HepG2 (cell line): ENCODE measurements around the gene PRRT1. TPM values are rescaled to one million over a fixed set of nuclear protein-coding genes. Genes with fewer than 3 reads are reported as not detected.

ENCODE experiments used
- ATRX ChIP-seq: sonication (generic); formaldehyde crosslinking; IDR thresholded peaks from 2 replicates; pipeline ENCODE4 v1.4.0; 2020; ENCODE audit warnings: missing genetic modification reagents, borderline replicate concordance
- DDIT3 ChIP-seq: sonication (generic); formaldehyde crosslinking; IDR thresholded peaks from 2 replicates; pipeline ENCODE4 v1.4.0; 2020; ENCODE audit warnings: mild to moderate bottlenecking, missing genetic modification reagents
- GMEB1 ChIP-seq: sonication (generic); formaldehyde crosslinking; IDR thresholded peaks from 2 replicates; pipeline ENCODE4 v1.5.1; 2020; ENCODE audit warnings: missing genetic modification reagents, mild to moderate bottlenecking, borderline replicate concordance
- HMGA1 ChIP-seq: sonication (generic); formaldehyde crosslinking; conservative IDR thresholded peaks from 2 replicates; pipeline ENCODE4 v1.4.0; 2020; ENCODE audit warnings: missing genetic modification reagents
- MED13 ChIP-seq: sonication (generic); formaldehyde crosslinking; IDR thresholded peaks from 2 replicates; pipeline ENCODE4 v1.5.0; 2020; ENCODE audit warnings: missing genetic modification reagents
- MTERF4 ChIP-seq: sonication (generic); formaldehyde crosslinking; IDR thresholded peaks from 2 replicates; pipeline ENCODE4 v1.8.0; 2023; ENCODE audit warnings: mild to moderate bottlenecking, missing genetic modification reagents
- MXD1 ChIP-seq: sonication (generic); formaldehyde crosslinking; IDR thresholded peaks from 2 replicates; pipeline ENCODE4 v1.4.0; 2020; ENCODE audit warnings: mild to moderate bottlenecking, missing genetic modification reagents
- NCOA1 ChIP-seq: sonication (generic); formaldehyde crosslinking; IDR thresholded peaks from 2 replicates; pipeline ENCODE4 v1.9.0; 2021; ENCODE audit warnings: missing genetic modification reagents
- NFIC ChIP-seq: IDR thresholded peaks from 2 replicates; pipeline ENCODE4 v1.6.1; 2012; ENCODE audit warnings: mild to moderate bottlenecking, low read length, inconsistent platforms
- NR2F2 ChIP-seq: IDR thresholded peaks from 2 replicates; pipeline ENCODE4 v1.6.1; 2012; ENCODE audit warnings: low read depth, inconsistent platforms, borderline replicate concordance
- ZBTB34 ChIP-seq: sonication (generic); formaldehyde crosslinking; IDR thresholded peaks from 2 replicates; pipeline ENCODE4 v1.8.0; 2022; ENCODE audit warnings: mild to moderate bottlenecking, missing genetic modification reagents
- ZNF44 ChIP-seq: sonication (generic); formaldehyde crosslinking; IDR thresholded peaks from 2 replicates; pipeline ENCODE4 v1.5.1; 2020; ENCODE audit warnings: mild to moderate bottlenecking, missing genetic modification reagents
- ZNF441 ChIP-seq: sonication (generic); formaldehyde crosslinking; IDR thresholded peaks from 2 replicates; pipeline ENCODE4 v1.7.0; 2021; ENCODE audit warnings: missing genetic modification reagents, borderline replicate concordance
- ZNF703 ChIP-seq: sonication (generic); formaldehyde crosslinking; IDR thresholded peaks from 2 replicates; pipeline ENCODE4 v1.5.1; 2020; ENCODE audit warnings: missing genetic modification reagents, mild to moderate bottlenecking, moderate library complexity, borderline replicate concordance
- ZNF782 ChIP-seq: sonication (generic); formaldehyde crosslinking; IDR thresholded peaks from 2 replicates; pipeline ENCODE4 v1.4.0; 2020; ENCODE audit warnings: missing genetic modification reagents, mild to moderate bottlenecking, borderline replicate concordance
- polyA plus RNA-seq, 8 experiments: library from polyadenylated mRNA; depleted of rRNA in 3 of 8; stranded (reverse) in 7 of 8; unstranded in 1 of 8; fragments of >200 nt; fragmentation: Illumina TruSeq in 4 of 8; extraction: Trizol in 4 of 8; gene quantifications; 2 replicates each; pipeline versions ENCODE4 v1.2.1 to v1.2.3, GENCODE V29; 2011 to 2016; ENCODE audit warnings: low read depth in 4 of 8, missing spikeins in 1 of 8, mixed read lengths in 1 of 8; ENCODE audit not compliant: insufficient read depth in 1 of 8
- total RNA-seq, 5 experiments: library from RNA; depleted of rRNA; stranded (reverse); fragments of >200 nt; fragmentation: Illumina TruSeq; extraction: Trizol; gene quantifications; 2 replicates each; pipeline ENCODE4 v1.2.3, GENCODE V29; 2016; ENCODE audit warnings: low read depth in 1 of 5
- TF ChIP-seq, protein P1 (sequence below): sonication (generic); formaldehyde crosslinking; IDR thresholded peaks from 2 replicates; pipeline ENCODE4 v1.5.0; 2020; ENCODE audit warnings: missing genetic modification reagents, mild to moderate bottlenecking, borderline replicate concordance
- TF ChIP-seq, protein P2 (sequence below): fragments of 450-650 bp; IDR thresholded peaks from 2 replicates; pipeline ENCODE4 v1.6.1; 2017
- TF ChIP-seq, protein P3 (sequence below): sonication (generic); IDR thresholded peaks from 2 replicates; pipeline ENCODE4 v1.6.1; 2016; ENCODE audit warnings: low read depth, borderline replicate concordance

The PRRT1 gene
- total and polyA plus RNA-seq, 2 of the 13 experiments (the other 11 are each of a cell fraction or from before 2014, with no cell fraction given), result 0.64 to 1.4 TPM

DNA sequence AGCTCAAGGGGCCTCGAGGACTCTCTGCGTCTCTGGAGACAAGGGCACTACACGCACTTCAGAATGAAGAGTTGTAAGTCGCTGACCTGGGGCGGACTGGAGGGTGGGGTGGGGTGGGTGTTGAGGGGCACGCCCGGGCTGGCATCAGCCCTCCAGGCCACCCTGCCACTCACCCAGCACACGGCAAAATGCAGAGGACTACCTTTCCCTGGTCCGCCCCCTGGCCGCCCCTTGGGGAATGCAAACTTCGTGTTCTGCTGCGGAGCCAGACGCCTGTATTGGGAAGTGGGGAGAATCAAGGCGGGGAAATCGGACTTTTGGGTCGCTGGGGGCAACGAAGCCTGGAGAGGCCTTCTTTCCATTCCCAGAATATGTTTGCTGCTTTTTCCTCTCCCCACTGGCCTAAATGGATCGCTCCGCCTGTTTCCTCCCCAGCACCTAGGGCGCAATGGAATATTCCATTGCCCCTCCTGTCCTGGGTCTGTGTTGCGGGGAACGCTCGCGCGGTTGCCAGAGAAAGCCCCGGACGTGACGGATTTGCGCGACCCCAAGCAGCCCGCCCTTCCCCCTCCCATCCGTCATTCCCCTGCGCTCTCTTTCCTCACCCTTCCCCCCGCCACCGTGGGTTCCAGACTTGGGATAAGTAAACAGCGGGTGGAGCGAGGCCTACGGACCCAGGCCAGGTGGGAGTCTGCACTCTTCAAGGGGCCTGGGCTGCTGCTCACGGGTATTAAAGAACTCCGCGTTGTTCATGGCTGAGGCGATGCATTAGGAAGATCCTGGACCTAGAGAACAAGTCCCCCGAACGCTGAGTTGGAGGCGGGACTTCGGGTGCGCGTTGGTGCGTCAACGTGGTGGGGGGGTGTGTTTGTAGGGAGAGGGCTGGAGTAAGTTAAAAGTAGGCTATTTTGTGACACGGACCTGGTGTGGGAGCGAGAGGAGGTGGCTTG lies 2.1 kb upstream of the PRRT1 start, which contains the start of gene PPT2 (continued):
- TF ChIP-seq, protein P1, sequence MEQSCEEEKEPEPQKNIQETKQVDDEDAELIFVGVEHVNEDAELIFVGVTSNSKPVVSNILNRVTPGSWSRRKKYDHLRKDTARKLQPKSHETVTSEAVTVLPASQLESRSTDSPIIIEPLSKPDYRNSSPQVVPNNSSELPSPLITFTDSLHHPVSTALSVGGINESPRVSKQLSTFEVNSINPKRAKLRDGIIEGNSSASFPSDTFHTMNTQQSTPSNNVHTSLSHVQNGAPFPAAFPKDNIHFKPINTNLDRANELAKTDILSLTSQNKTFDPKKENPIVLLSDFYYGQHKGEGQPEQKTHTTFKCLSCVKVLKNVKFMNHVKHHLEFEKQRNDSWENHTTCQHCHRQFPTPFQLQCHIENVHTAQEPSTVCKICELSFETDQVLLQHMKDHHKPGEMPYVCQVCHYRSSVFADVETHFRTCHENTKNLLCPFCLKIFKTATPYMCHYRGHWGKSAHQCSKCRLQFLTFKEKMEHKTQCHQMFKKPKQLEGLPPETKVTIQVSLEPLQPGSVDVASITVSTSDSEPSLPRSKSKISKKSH (CRISPR knock-in tag), result peak; percentile 15; the same call in 1 of the 2 replicates
- no peak for TF ChIP-seq DDIT3 (CRISPR knock-in tag)
- TF ChIP-seq ZBTB34 (CRISPR knock-in tag), result 0 out of 2 replicates have a peak, but pooled peaks have one; percentile 50
- no peak for TF ChIP-seq HMGA1 (CRISPR knock-in tag)
- TF ChIP-seq GMEB1 (CRISPR knock-in tag), result peak; percentile 89
- no peak; the same call in 1 of the 2 replicates for TF ChIP-seq MXD1 (CRISPR knock-in tag)
- peak; percentile 81; the same call in 1 of the 2 replicates for TF ChIP-seq ZNF782
- 0 out of 2 replicates have a peak, but pooled peaks have one; percentile 12 for TF ChIP-seq MTERF4 (CRISPR knock-in tag)
- TF ChIP-seq ATRX (CRISPR knock-in tag), result 0 out of 2 replicates have a peak, but pooled peaks have one; percentile 61
- TF ChIP-seq MED13, result 0 out of 2 replicates have a peak, but pooled peaks have one; percentile 77
- TF ChIP-seq, protein P2, sequence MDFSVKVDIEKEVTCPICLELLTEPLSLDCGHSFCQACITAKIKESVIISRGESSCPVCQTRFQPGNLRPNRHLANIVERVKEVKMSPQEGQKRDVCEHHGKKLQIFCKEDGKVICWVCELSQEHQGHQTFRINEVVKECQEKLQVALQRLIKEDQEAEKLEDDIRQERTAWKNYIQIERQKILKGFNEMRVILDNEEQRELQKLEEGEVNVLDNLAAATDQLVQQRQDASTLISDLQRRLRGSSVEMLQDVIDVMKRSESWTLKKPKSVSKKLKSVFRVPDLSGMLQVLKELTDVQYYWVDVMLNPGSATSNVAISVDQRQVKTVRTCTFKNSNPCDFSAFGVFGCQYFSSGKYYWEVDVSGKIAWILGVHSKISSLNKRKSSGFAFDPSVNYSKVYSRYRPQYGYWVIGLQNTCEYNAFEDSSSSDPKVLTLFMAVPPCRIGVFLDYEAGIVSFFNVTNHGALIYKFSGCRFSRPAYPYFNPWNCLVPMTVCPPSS, result no peak
- no peak for TF ChIP-seq ZNF44
- TF ChIP-seq ZNF441, result peak; percentile 90
- TF ChIP-seq NR2F2, result no peak; the same call in 1 of the 2 replicates
- peak; percentile 47; the same call in 1 of the 2 replicates for TF ChIP-seq ZNF703 (CRISPR knock-in tag)
- peak; percentile 23; the same call in 1 of the 2 replicates for TF ChIP-seq NFIC
- TF ChIP-seq NCOA1 (CRISPR knock-in tag), result no peak
- TF ChIP-seq, protein P3, sequence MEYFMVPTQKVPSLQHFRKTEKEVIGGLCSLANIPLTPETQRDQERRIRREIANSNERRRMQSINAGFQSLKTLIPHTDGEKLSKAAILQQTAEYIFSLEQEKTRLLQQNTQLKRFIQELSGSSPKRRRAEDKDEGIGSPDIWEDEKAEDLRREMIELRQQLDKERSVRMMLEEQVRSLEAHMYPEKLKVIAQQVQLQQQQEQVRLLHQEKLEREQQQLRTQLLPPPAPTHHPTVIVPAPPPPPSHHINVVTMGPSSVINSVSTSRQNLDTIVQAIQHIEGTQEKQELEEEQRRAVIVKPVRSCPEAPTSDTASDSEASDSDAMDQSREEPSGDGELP, result peak; percentile 68; the same call in 1 of the 2 replicates
